GM10266 (cell line): ENCODE data around the gene TRIM24.

Experiments
- DNase-seq: peaks from one replicate; pipeline ENCODE4 v3.0.0; 2012; ENCODE audit errors: extremely low spot score
- TF ChIP-seq, protein P1 (sequence below): IDR thresholded peaks from 2 replicates; pipeline ENCODE4 v1.5.1; 2012; ENCODE audit warnings: mild to moderate bottlenecking, low read depth; ENCODE audit not compliant: control insufficient read depth, insufficient read depth; ENCODE audit errors: missing control alignments

Gene TRIM24

GRCh38 chr7:138627361-138627760 is 167.3 kb downstream of the TRIM24 start:
- TF ChIP-seq, protein P1, sequence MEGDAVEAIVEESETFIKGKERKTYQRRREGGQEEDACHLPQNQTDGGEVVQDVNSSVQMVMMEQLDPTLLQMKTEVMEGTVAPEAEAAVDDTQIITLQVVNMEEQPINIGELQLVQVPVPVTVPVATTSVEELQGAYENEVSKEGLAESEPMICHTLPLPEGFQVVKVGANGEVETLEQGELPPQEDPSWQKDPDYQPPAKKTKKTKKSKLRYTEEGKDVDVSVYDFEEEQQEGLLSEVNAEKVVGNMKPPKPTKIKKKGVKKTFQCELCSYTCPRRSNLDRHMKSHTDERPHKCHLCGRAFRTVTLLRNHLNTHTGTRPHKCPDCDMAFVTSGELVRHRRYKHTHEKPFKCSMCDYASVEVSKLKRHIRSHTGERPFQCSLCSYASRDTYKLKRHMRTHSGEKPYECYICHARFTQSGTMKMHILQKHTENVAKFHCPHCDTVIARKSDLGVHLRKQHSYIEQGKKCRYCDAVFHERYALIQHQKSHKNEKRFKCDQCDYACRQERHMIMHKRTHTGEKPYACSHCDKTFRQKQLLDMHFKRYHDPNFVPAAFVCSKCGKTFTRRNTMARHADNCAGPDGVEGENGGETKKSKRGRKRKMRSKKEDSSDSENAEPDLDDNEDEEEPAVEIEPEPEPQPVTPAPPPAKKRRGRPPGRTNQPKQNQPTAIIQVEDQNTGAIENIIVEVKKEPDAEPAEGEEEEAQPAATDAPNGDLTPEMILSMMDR: no peak
- no peak for DNase-seq

DNA sequence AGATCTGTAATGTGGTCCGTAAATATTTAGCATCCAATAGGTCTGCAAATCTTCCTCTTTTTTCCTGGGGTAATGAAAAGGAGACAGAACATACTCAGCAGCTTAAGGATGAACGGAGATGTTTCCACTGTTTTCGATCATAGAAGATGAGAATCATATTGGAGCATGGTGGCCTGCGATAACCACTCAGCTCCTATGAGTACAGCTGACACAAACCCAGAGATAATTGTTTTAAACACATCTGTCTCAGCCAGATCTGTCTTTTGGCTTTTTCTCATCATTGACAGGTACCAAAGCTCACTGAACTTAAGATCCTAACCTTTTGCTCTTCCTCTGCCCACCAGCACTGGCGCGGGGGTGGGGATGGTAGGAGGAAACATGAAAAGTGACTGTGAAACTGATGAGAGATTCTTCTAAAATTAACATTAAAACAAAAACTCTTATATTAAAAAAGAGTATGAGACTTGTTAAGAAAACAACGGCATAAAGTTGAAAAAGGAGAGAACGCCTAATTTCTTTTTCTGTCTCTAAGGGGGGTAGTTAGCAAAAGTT is 170.1 kb downstream of the TRIM24 start:
- TF ChIP-seq, protein P1: no peak
- DNase-seq: no peak

DNA sequence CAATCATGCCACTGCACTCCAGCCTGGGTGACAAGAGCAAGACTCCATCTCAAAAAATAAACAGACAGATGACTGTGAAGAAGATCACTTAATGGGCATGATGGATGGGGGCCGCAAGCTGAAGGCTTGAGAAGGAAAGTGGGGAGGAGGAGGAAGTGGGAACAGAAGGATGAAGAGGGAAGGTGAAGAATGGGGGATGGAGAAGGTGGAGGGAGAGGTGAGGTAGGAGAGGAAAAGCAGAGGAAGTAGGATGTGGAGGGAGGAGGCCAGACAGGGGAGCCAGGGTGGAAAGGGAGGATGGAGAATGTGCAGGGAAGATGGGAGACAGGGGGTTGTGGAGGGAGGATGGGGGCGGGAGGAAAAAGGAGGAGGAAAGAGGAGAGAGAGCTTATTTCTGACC is 172.3 kb downstream of the TRIM24 start:
- TF ChIP-seq, protein P1: no peak
- DNase-seq: no peak

- TF ChIP-seq, protein P1: no peak
- no peak for DNase-seq
These were observed 173.0 kb downstream of the TRIM24 start for GRCh38 chr7:138632826-138633602.
